Mesenteric fat pad (tissue), 1 donor: ENCODE measurements around the gene BRF1. TPM values are rescaled to one million over a fixed set of nuclear protein-coding genes. Genes with fewer than 3 reads are reported as not detected.
A peak's percentile ranks its signal among the peaks of the same experiment; 100 is the strongest.

ENCODE experiments used
- DNase-seq: peaks from one replicate; pipeline ENCODE4 v3.0.0-alpha.2; 2020; ENCODE audit warnings: low spot score
- total RNA-seq: library from RNA; stranded (reverse); fragmentation: NEBNext Ultra II Directional; extraction: Animal tissue kit (Norgen Biotek cat#: 25700); gene quantifications from one replicate; pipeline ENCODE4 v1.2.1, GENCODE V29; 2021
- donor health status: DM: yes; HTN: yes; CAD: no.

BRF1 gene
- total RNA-seq, 1 donor from 2014 or later, result 34.9 TPM

- DNase-seq, result no peak
Observed at GRCh38 chr14:105212541-105213300, 88.1 kb downstream of the BRF1 start.

GRCh38 chr14:105211758-105212089, 89.1 kb downstream of the BRF1 start:
- no peak for DNase-seq

GRCh38 chr14:105211086-105211757, 89.6 kb downstream of the BRF1 start:
- no peak for DNase-seq

- no peak for DNase-seq
Observed at GRCh38 chr14:105210266-105211025, 90.4 kb downstream of the BRF1 start.

- DNase-seq, result no peak
Observed at GRCh38 chr14:105209646-105210045, 91.2 kb downstream of the BRF1 start.

GRCh38 chr14:105209091-105209490, 91.7 kb downstream of the BRF1 start:
- no peak for DNase-seq

- DNase-seq, result no peak
Observed at GRCh38 chr14:105208738-105209075, 92.1 kb downstream of the BRF1 start.

GRCh38 chr14:105207996-105208737, 92.6 kb downstream of the BRF1 start:
- DNase-seq, result no peak

GRCh38 chr14:105207460-105207901, 93.3 kb downstream of the BRF1 start:
- no peak for DNase-seq

- DNase-seq, result no peak
Observed at GRCh38 chr14:105206873-105207272, 93.9 kb downstream of the BRF1 start.

- DNase-seq, result no peak
Observed at GRCh38 chr14:105205673-105206208, 95.1 kb downstream of the BRF1 start.

GRCh38 chr14:105204931-105205672, 95.7 kb downstream of the BRF1 start:
- DNase-seq, result no peak

GRCh38 chr14:105204206-105204930, 96.4 kb downstream of the BRF1 start:
- no peak for DNase-seq

GRCh38 chr14:105203701-105204100, 97.1 kb downstream of the BRF1 start:
- no peak for DNase-seq

- peak; percentile 95 for DNase-seq
Observed at GRCh38 chr14:105203057-105203531, 97.7 kb downstream of the BRF1 start.

- DNase-seq, result no peak
Observed at GRCh38 chr14:105201925-105202513, 98.8 kb downstream of the BRF1 start.

- no peak for DNase-seq
Observed at GRCh38 chr14:105201156-105201924, 99.5 kb downstream of the BRF1 start.

- no peak for DNase-seq
Observed at GRCh38 chr14:105200641-105201040, 100.2 kb downstream of the BRF1 start.

GRCh38 chr14:105200074-105200473, 100.7 kb downstream of the BRF1 start:
- no peak for DNase-seq
